Fibroblast of upper back skin (primary cell): ENCODE measurements around the gene TMC8.
"Not testable (repeated sequence)": the region's sequence is repeated elsewhere in the genome, so short reads cannot be mapped to it uniquely, and the experiment has no call there.

Experiments used
- DNase-seq: peaks from one replicate; pipeline ENCODE4 v3.0.0-alpha.2; 2013

Gene TMC8

DNA sequence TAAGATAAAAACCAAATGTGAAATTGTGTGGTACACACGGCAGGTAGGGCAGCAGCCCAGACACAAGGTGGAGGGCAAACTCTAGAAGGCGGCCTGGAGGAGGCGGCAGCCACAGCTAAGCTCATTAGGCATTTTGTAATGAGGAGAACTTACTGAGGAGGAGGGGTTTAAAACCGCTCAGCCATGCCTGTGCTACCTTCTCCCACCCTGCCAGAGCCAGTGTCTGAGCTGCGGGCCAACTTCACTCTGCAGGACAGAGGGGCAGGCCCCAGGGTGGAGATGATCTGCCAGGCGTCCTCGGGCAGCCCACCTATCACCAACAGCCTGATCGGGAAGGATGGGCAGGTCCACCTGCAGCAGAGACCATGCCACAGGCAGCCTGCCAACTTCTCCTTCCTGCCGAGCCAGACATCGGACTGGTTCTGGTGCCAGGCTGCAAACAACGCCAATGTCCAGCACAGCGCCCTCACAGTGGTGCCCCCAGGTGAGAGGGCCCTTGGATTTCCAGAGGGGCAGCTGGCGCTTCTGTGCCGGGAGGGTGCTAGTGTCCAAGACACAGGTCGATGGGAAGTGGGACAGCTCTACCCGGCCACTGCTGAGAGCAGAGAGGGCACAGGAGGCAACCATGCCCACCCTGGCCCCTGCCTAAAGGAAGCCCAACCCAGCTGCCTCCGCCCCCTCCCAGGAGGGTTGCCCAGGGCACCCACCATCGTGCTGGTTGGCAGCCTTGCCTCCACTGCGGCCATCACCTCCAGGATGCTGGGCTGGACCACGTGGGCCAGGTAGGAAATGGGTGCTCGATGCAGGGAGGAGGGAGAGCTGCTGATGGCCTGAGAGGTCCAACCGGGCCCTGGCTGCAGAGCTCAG, 33.5 kb downstream of the TMC8 start:
- DNase-seq = no peak

DNA sequence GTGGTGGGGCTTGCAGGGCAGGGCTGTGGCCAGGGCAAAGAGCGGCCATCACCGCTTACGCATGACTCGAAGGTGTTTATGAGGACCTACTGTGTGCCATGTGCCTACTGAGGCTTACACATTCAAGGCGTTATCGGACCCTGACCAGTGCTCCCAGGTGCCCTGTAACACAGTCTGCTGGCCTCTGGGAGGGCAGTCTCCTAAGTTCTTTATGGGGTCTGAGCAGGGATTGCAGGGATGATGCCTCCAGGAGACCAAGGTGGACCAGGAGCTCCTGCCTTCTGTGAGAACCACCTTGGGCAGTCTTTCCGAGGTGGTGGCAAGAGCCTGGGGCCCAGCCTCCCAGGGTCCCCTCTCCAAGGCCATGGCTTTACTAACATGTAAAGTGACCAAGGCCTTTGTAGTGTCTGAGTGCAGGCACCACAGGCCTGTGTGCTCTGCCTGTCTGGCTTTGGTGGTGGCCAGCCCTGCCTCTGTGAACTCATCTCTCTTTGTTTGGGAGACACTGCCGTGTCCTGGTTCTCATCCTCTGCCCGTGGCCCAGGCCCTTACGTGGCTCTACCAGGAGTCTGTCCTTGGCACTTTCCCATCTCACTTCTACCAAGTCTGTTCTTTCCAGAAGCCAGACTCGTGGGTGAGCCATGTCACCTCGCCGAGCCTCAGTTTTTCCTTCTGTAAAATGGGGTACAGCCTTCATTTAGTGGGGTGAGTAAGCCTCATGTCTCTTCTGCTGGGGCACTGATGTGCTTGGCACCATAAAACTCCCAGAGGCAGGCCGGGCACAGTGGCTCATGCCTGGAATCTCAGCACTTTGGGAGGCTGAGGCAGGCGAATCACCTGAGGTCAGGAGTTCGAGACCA, 34.4 kb downstream of the TMC8 start:
- DNase-seq = no peak

DNA sequence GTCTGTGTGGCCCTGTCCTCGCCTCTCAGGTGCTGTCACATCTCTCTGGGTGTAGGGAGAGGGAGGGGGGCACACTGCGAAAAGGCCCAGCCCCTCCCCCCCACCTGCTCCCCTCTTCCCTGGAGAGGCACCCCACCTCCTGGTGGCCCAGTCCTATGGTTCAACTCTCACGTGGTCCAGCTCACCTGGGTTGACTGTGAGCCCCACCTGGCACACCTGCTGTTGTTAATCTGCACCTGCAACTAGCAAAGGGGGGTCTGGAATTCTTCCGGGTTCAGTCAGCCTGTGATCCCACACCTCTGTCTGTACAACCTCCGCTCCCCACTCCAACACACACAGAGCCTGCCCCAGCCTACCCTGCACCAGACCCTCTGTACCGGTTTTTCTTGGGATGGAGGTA, 35.8 kb downstream of the TMC8 start:
- no peak for DNase-seq

DNA sequence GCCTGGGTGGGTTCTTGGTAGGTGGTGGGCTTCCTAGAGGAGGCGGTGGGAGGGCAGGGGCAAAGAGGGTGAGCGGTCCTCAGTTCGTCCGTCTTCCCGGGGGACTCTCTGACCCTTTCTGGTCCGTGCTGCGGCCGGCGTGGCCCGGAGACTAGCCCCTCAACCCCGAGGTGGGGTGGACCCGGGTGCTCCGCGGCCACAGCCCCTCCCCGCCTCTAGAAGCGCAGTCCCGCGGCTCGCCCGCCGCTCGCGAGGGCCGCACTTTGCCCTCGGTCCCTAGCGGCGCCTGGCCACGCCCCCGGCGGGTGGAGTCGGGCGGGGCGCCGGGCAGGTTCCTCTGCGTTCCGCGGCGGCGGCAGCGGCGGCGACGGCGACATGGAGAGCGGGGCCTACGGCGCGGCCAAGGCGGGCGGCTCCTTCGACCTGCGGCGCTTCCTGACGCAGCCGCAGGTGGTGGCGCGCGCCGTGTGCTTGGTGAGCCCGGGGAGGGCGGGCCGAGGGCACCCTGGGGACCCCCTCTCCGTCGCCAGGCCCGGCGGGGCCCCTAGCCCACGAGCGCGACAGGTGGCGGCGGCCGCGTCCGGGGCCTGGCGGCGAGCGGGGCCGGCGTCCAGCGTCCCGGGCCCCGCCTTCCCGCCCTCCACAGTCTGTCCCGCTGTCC, 37.8 kb downstream of the TMC8 start, which contains the start of gene SYNGR2:
Gene SYNGR2 (plus strand): TSS at position 340 of the 661 bp plus-strand sequence. CDS start 36 bp downstream, at position 376.
- peak; percentile 33 for DNase-seq

DNA sequence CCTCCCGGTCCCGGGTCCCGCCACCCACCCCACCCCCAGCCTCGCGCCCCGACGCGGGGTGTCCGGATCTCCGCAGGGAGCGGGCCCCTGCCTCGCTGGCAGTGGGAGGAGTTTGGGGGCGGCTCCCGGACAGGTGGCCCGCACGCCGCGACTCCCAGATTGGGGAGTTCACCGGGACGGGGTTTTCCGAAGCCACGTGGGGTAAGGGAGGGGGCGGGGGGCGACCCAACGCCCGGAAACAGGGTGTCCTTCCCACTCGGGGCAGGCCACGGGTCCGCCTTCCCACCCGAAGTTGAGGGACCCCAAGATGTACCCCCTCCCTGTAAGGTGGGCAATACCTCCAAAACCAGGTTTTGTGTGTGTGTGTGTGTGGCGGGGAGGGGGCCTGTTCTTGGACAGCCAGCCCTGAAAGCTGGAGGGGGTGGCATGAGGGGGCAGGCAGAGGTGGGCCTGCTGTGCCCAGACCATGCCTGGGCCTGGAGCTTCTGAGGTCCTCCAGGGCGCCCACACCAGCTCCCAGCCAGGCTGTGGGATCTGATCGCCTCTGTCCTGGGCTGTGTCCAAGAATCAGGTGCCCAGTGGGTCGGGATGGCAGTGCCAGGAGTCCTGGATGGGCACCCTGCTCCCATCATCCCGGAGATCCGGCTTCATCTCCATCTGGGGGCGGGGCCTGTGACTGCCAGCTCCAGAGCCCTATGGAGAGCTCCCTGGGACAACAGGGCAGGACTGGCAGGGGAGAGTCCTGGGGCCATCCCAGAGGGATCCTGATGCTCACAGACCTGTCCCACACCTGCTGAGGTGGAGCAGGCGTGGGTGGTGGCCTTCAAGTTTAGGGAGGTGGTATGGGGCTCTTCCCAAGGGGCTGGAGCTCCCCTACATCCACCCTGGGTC, 38.6 kb downstream of the TMC8 start:
- DNase-seq = no peak

DNA sequence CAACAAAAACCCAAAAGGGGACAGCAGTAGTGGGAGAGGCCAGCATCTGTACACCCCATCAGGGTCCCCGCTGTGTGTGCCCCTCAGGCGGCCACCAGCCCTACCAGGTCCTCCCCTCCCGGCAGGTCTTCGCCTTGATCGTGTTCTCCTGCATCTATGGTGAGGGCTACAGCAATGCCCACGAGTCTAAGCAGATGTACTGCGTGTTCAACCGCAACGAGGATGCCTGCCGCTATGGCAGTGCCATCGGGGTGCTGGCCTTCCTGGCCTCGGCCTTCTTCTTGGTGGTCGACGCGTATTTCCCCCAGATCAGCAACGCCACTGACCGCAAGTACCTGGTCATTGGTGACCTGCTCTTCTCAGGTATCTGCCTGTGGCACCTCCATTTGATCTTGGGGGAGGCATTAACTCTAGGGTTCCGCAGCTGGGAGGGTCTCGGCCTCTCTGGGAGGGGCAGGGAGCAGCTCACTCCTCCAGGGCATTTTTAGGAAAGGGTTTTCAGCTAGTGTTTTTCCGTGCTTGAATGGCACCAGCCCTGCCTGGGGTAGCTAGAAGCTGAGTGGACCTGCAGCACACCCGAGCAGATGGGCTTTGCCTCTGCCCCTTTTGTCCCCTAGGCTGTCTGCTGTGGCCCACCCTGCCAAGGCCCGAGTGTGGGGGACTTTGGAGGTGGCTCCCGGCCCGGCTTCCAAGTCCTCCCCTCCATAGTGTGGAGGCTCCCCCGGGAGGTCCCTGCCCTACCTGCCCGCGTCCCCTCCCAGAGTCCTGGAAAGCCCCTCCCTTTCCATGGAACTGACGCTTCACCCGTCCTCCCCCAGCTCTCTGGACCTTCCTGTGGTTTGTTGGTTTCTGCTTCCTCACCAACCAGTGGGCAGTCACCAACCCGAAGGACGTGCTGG, 40.4 kb downstream of the TMC8 start:
- no peak for DNase-seq

DNA sequence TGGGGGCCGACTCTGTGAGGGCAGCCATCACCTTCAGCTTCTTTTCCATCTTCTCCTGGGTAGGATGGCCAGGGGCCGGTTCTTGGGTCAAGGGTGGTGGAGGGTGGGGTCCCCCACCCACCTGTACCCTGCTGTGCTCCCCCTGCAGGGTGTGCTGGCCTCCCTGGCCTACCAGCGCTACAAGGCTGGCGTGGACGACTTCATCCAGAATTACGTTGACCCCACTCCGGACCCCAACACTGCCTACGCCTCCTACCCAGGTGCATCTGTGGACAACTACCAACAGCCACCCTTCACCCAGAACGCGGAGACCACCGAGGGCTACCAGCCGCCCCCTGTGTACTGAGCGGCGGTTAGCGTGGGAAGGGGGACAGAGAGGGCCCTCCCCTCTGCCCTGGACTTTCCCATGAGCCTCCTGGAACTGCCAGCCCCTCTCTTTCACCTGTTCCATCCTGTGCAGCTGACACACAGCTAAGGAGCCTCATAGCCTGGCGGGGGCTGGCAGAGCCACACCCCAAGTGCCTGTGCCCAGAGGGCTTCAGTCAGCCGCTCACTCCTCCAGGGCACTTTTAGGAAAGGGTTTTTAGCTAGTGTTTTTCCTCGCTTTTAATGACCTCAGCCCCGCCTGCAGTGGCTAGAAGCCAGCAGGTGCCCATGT, 41.1 kb downstream of the TMC8 start:
- DNase-seq = not testable (repeated sequence)

DNA sequence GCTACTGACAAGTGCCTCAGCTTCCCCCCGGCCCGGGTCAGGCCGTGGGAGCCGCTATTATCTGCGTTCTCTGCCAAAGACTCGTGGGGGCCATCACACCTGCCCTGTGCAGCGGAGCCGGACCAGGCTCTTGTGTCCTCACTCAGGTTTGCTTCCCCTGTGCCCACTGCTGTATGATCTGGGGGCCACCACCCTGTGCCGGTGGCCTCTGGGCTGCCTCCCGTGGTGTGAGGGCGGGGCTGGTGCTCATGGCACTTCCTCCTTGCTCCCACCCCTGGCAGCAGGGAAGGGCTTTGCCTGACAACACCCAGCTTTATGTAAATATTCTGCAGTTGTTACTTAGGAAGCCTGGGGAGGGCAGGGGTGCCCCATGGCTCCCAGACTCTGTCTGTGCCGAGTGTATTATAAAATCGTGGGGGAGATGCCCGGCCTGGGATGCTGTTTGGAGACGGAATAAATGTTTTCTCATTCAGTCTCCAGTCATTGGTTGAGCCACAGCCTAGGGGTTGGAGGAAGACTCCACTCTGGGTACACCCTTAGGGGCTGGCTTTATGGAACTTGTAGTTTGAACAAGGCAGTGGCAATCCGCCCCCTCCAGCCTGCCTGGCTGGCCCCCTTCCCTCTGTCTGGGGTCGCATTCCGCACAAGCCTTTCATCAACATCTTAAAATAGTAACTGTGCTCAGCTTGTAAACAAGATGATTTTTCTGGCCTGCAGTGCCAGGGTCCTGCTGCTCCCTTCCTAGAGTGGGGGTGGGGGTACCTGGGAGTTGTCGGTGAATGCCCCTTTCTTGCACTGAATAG, 41.9 kb downstream of the TMC8 start:
- DNase-seq = no peak

DNA sequence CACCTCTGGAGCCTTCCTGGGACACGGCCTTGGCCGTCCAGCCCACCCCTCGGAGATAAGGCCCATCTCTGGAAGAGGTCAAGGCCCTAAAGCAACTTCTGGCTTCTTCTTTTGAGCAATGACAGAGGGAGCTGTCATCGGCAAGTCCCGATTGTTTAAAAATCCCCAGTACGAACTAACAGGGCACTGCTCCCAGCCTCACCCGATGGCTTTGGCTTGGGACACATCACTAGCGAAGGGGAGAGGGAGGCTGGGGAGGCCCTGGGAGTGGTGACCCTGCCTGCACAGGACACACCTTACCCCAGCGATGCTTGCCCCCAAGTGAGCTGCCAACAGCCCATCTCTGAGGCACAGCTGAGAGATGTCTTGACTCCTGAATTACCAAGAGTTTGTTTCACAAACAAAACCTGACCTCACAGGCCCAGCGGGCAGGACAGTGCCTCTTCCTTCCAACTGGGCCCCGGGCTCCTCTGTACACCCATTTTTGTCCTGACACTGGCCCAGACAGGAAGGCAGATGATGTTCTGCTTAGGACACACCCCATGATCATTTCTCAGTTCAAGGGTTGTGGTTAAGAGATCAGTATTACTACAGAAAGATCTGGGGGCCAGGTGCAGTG, 42.6 kb downstream of the TMC8 start:
- DNase-seq = no peak

DNA sequence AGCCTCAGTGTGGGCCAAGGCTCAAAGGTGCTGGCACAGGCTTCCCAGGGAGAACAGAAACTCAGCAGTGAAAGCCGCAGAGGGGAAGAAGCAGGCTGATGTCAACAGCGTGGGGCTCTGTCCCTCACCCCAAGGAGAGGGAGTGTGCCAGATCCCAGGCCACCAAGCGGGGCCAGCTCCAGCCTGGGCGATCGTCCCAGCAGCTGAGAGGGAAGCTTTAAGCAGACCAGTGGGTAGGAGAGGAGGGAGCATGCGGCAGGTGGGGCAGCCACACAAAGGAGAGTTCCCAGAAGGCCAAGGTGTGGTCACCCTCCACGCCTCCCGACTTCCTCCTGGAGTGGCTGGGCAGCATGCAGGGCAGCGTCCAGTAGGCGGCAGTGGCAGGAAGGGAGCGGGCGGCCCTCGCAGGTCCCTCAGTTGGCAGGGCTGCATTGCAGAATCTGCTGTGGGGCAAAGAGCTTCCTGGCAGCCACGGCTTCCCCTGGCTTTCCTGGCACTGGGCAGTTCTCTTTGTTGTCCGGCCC, 43.8 kb downstream of the TMC8 start:
- no peak for DNase-seq

DNA sequence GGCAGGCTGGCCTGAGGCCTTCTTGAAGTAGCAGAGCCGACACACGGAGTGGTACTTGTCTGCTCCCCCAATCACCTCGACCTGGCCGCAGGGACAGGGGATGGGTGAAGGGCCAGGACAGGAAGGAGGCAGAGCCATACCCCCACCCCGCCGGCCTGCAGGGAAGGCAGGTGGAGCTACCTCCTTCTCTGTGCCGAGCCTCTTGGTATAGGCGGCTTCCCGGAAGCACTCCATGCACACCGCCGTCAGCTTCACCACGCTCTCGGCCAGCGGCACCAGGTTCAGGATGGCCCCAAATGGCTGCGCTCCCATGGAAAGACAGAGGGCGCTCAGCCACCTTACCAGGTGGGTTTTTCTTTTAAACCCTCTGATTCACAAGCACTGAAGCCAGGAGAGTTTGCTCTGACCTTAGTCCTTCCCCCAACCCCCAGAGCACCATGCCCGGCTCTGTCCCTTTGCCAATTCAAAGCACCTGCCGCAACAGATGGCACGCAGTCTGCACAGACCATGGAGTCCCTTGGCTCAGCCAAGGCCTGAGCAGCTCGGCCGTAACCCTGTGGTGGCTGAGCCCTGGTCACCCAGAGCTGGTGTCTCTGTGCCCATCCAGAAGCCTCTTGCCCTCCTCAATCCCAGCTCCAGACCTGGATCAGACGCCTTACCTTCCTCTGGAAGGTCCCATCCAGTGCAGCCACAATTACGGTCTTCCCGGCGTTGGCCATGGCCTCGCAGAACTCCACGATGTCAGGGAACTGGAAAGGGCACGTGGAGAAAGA, 44.5 kb downstream of the TMC8 start:
- no peak for DNase-seq

DNA sequence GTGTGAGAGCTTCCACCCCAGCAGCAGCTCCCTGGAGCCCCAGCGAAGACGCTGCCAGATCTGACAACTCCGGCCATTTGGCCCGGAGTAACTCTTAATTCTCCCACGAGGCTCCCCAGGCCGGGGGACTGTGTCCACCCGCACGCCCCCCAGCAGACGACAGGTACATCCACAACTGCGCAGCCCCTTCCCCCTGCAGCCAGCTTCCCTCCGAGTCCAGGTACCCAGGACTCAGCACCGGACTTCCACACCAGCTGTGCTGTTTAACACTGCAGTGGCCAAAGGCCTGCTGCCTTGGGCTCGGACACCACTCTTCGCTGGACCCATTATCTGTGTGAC, 45.0 kb downstream of the TMC8 start:
- DNase-seq = no peak

DNA sequence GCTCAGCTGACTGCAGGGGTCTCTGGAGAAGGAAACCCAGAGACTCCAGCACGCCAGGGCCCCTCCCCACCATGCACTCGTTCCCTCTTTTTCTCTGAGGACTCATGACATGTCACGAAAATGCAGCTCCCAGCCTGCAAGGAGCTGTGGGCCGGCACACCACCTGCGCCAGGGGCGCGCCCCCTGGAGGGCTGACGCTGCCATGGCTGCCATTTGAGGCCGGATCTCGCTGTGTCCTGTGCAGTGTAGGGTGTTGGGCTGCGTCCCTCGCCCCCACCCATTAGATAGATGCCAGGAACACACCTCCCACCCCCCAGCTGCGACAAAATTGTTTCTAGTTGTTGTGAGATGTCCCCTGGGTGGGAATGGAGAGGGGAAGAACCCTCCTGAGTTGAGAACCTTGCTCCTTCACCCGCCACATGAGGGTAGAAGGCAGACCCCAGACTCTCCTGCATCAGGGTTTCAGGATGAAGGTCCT, 46.0 kb downstream of the TMC8 start:
- DNase-seq = peak; percentile 34

DNA sequence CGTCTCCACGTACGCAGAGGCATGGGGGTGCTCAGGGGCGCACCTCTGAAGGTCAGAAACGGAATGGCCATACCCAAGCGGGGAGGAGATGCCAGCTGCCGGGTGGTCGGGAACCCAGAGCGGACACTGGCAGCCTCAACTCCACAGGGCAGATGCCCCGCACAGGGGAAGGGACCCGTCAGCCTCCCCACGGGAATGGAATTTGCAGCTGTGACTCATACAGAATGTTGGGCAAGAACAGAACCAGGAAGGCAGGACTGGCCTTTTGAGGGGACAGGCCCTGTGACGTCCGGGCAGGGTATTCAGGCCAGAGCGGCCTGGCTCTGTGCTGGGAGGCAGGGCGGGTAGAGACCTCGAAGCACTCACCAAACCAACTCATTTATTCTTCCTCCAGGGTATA, 48.8 kb downstream of the TMC8 start:
- DNase-seq = no peak

DNA sequence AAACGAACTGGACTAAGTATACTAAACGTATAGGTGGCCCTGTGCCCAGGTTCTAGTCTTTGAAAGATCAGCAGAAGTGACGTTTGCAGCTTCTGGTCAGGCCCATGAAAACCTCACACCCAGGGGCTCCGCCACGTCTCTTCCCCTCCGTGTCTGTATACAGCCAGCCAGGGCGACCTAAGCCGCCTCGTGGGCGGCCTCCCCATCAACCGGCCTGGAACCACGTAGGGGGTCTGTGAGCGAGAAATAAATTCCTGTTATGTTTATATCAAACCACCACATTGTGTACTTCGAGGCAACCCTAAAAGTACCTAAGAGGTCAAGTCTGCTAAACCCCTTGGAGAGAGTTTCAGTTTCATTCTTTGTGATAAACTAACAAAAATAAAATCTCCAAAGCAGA, 49.5 kb downstream of the TMC8 start:
- DNase-seq = no peak

DNA sequence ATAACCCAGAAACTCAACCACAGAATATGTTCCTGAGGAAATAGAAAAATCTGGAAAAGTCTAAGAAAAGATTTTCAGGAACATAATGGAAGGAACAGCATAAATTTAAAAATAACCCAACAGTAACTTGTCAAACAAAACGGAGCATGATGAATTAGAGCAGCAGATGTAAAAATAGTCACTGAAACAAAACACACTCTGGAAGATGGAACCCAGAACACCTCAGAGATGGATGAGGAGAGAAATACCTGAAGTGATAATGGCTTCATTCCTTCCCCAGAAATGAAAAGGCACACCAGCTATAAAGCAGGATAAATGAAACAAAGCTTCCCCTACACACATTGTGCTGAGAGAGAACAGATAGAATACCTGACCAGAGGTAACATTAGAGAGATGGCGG, 49.9 kb downstream of the TMC8 start:
- no peak for DNase-seq

DNA sequence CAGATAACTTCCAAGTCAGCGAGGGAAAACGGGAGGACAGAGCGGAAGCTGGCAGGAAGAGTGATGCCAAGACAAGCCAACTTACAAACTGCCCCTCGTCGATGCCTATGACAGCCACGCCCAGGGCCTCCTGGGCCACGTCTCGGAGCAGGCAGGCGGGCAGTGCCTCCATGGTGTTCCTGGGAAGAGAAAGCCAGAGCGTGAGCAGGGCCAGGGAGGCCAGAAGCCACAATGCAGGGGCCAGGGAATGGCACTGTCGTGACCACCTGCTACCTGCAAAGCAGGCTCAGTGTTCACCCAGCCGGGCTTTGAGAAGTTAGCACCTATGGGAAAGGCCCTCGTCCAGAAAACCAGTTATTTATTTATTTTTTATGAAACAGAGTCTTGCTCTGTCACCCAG, 51.9 kb downstream of the TMC8 start:
- DNase-seq = no peak

DNA sequence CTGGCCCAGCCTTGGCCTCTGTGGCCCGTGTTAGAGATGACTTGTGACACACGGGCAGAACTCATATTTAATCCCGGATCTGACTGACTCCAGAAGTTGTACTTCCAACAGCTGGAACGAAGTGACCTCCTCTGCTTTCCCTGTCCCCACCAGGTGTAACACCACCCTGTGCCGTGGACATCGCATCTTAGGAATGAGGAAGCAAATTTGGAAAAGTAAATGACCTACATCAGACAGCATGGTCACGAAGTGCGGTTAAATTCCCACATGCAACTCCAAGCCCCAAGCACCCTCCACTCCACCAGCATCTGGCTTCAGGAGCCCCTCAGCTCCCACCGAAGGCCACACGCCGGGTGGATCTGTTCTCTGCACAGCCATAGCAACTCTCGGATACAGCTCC, 53.3 kb downstream of the TMC8 start:
- DNase-seq = no peak
